ENCODE data around the gene TSGA10.
"Not testable (repeated sequence)": the region's sequence is repeated elsewhere in the genome, so short reads cannot be mapped to it uniquely, and the experiment has no call there.

The TSGA10 gene

GRCh38 chr2:99154643-99155536, at the start of gene TSGA10, which contains the start of gene LIPT1:
Gene TSGA10, minus strand, starts transcription at chr2:99154942. Its CDS starts 45,503 bp downstream, at chr2:99109439.
Gene LIPT1, plus strand, starts transcription at chr2:99154967. Its CDS starts 6,991 bp downstream, at chr2:99161958.
- peak within 1 kb of the TSS; percentile 95 for H3K4me3 ChIP-seq (ENCODE audit: low read length)
- TF ChIP-seq ZNF274 (IDR thresholded peaks at IDR 0.05; ENCODE audit: low read depth, low read length) = no peak

- no peak overlapping the region for H3K4me3 ChIP-seq (ENCODE audit: low read length)
- TF ChIP-seq ZNF274 (IDR thresholded peaks at IDR 0.05; ENCODE audit: low read depth, low read length) = no peak
These were observed 47.4 kb upstream of the TSGA10 start for GRCh38 chr2:99201959-99202678.

- TF ChIP-seq ZNF274 (IDR thresholded peaks at IDR 0.05; ENCODE audit: low read depth, low read length) = no peak
These were observed 45.5 kb upstream of the TSGA10 start for GRCh38 chr2:99200076-99200800.

GRCh38 chr2:99198103-99198841, 43.5 kb upstream of the TSGA10 start:
- TF ChIP-seq ZNF274 (IDR thresholded peaks at IDR 0.05; ENCODE audit: low read depth, low read length) = no peak

More at GRCh38 chr2:99200076-99200800, 45.5 kb upstream of the TSGA10 start:
- no peak overlapping the region for H3K4me3 ChIP-seq (ENCODE audit: low read length)

GRCh38 chr2:99192364-99192763, 37.6 kb upstream of the TSGA10 start:
- not testable (repeated sequence) for H3K4me3 ChIP-seq (ENCODE audit: low read length)

More at GRCh38 chr2:99198103-99198841, 43.5 kb upstream of the TSGA10 start:
- no peak overlapping the region for H3K4me3 ChIP-seq (ENCODE audit: low read length)

GRCh38 chr2:99190548-99190947, 35.8 kb upstream of the TSGA10 start:
- H3K4me3 ChIP-seq (ENCODE audit: low read length) = no peak overlapping the region
- no peak for TF ChIP-seq ZNF274 (IDR thresholded peaks at IDR 0.05; ENCODE audit: low read depth, low read length)

- TF ChIP-seq ZNF274 (IDR thresholded peaks at IDR 0.05; ENCODE audit: low read depth, low read length) = no peak
- H3K4me3 ChIP-seq (ENCODE audit: low read length) = no peak overlapping the region
These were observed 33.6 kb upstream of the TSGA10 start for GRCh38 chr2:99188357-99188756.

GRCh38 chr2:99187011-99187410, 32.3 kb upstream of the TSGA10 start:
- no peak for TF ChIP-seq ZNF274 (IDR thresholded peaks at IDR 0.05; ENCODE audit: low read depth, low read length)
- no peak overlapping the region for H3K4me3 ChIP-seq (ENCODE audit: low read length)

- no peak overlapping the region for H3K4me3 ChIP-seq (ENCODE audit: low read length)
- TF ChIP-seq ZNF274 (IDR thresholded peaks at IDR 0.05; ENCODE audit: low read depth, low read length) = no peak
These were observed 30.1 kb upstream of the TSGA10 start for GRCh38 chr2:99184811-99185210.

GRCh38 chr2:99183025-99183424, 28.3 kb upstream of the TSGA10 start:
- no peak overlapping the region for H3K4me3 ChIP-seq (ENCODE audit: low read length)
- no peak for TF ChIP-seq ZNF274 (IDR thresholded peaks at IDR 0.05; ENCODE audit: low read depth, low read length)

GRCh38 chr2:99181624-99182000, 26.9 kb upstream of the TSGA10 start:
- no peak for TF ChIP-seq ZNF274 (IDR thresholded peaks at IDR 0.05; ENCODE audit: low read depth, low read length)
- H3K4me3 ChIP-seq (ENCODE audit: low read length) = peak overlapping the region; percentile 84

GRCh38 chr2:99180755-99181623, 26.2 kb upstream of the TSGA10 start, which contains the start of the genes MITD1 and MRPL30:
Gene MITD1, minus strand, starts transcription at chr2:99181058. Its CDS starts 77 bp downstream, at chr2:99180981.
Gene MRPL30, plus strand, starts transcription at chr2:99181184. Its CDS starts 5,020 bp downstream, at chr2:99186204.
- H3K4me3 ChIP-seq (ENCODE audit: low read length) = peak within 1 kb of the TSS; percentile 84
- no peak for TF ChIP-seq ZNF274 (IDR thresholded peaks at IDR 0.05; ENCODE audit: low read depth, low read length)

Data from GM08714 (cell line).